Measurements from ENCODE around the gene CFDP1. TPM values are rescaled to one million over a fixed set of nuclear protein-coding genes. Genes with fewer than 3 reads are reported as not detected.

Gene CFDP1
- total and polyA plus RNA-seq, 2 of the 13 experiments (the other 11 are each of a cell fraction or from before 2014, with no cell fraction given): 78.6 to 153 TPM

- TF ChIP-seq ZNF710 (CRISPR knock-in tag; IDR thresholded peaks at IDR 0.05; ENCODE audit: borderline replicate concordance): no peak; the same call in 1 of the 2 replicates
- TF ChIP-seq CERS6 (CRISPR knock-in tag; IDR thresholded peaks at IDR 0.05): no peak
- peak; percentile 48; the same call in 1 of the 2 replicates for TF ChIP-seq GATAD1 (CRISPR knock-in tag; IDR thresholded peaks at IDR 0.05)
- TF ChIP-seq HDAC1 (CRISPR knock-in tag; IDR thresholded peaks at IDR 0.05): 0 out of 2 replicates have a peak, but pooled peaks have one; percentile 38
- TF ChIP-seq MED1 (CRISPR knock-in tag; IDR thresholded peaks at IDR 0.05): peak; percentile 91
- TF ChIP-seq DRAP1 (CRISPR knock-in tag; IDR thresholded peaks at IDR 0.05): peak; percentile 86
- peak; percentile 84 for TF ChIP-seq PRDM10 (CRISPR knock-in tag; IDR thresholded peaks at IDR 0.05; ENCODE audit: low read depth)
- TF ChIP-seq ZBTB3 (CRISPR knock-in tag; IDR thresholded peaks at IDR 0.05; ENCODE audit: borderline replicate concordance, low read depth): no peak
- TF ChIP-seq CHD4 (IDR thresholded peaks at IDR 0.05; ENCODE audit: borderline replicate concordance, low read length): peak; percentile 16; the same call in 1 of the 2 replicates
- peak; percentile 74 for TF ChIP-seq RBFOX2 (IDR thresholded peaks at IDR 0.05; ENCODE audit: low read depth, low read length)
- peak; percentile 47 for TF ChIP-seq ASH2L (IDR thresholded peaks at IDR 0.05; ENCODE audit: insufficient read length, low read depth, low read length)
- TF ChIP-seq MAFK (conservative IDR thresholded peaks at IDR 0.05 in 1 of 2, IDR thresholded peaks at IDR 0.05 in 1 of 2; ENCODE audit: low read length in 2 of 2): 0 out of 4 replicates have a peak, but pooled peaks of 1 of the 2 experiments have one; percentile 8
- peak; percentile 35; the same call in 1 of the 2 replicates for TF ChIP-seq KMT2A (CRISPR knock-in tag; IDR thresholded peaks at IDR 0.05)
- TF ChIP-seq EED (CRISPR knock-in tag; IDR thresholded peaks at IDR 0.05): no peak
- peak; percentile 46; the same call in 1 of the 2 replicates for TF ChIP-seq ARID4A (CRISPR knock-in tag; IDR thresholded peaks at IDR 0.05; ENCODE audit: borderline replicate concordance)
- TF ChIP-seq ZSCAN31 (CRISPR knock-in tag; IDR thresholded peaks at IDR 0.05; ENCODE audit: low read depth): no peak
- no peak for TF ChIP-seq NFE2L1 (CRISPR knock-in tag; IDR thresholded peaks at IDR 0.05; ENCODE audit: borderline replicate concordance)
Observed at GRCh38 chr16:75306099-75306762, 127.1 kb downstream of the CFDP1 start (continued).

Data from HepG2 (cell line).